ENCODE data around the gene ROR2. TPM values are rescaled to one million over a fixed set of nuclear protein-coding genes. Genes with fewer than 3 reads are reported as not detected.

ROR2 gene
- total and polyA plus RNA-seq, 2 experiments from 2014 or later = 8.1 to 18.8 TPM

GRCh38 chr9:91643481-91644077 lies 306.4 kb downstream of the ROR2 start:
- no peak for ATAC-seq

More at GRCh38 chr9:91643481-91644077, 306.4 kb downstream of the ROR2 start:
- Histone ChIP-seq H3K4me1 (ENCODE audit: insufficient read depth) (no peaks in the 10 kb centered on the region), H3K79me2 (replicated peaks; ENCODE audit: insufficient read depth) (no peaks in the 10 kb centered on the region), H4K20me1 (replicated peaks; ENCODE audit: insufficient read depth) (no peaks in the 10 kb centered on the region), H3F3A (replicated peaks; ENCODE audit: low read depth) (no peaks in the 10 kb centered on the region), H3K4me3 (no peak overlapping the region), H2AFZ (no peak overlapping the region), H3K27me3 (ENCODE audit: insufficient read depth) (no peaks in the 10 kb centered on the region), H3K4me2 (no peak overlapping the region), H3K9me2 (ENCODE audit: insufficient read depth) (no peaks in the 10 kb centered on the region; the same call in 1 of the 2 replicates), H3K27ac (ENCODE audit: low read depth) (no peak overlapping the region), H3K36me3 (ENCODE audit: insufficient read depth) (no peaks in the 10 kb centered on the region)
- no peak overlapping the region for H3K27ac Mint-ChIP-seq
- H3K27me3 Mint-ChIP-seq (ENCODE audit: insufficient read depth, low read depth, poor library complexity) = peaks cover 1% of the 10 kb centered on the region
- no peaks in the 10 kb centered on the region for H3K4me1 Mint-ChIP-seq
- no peaks in the 10 kb centered on the region for H3K36me3 Mint-ChIP-seq (ENCODE audit: low read depth)
- no peak overlapping the region for H3K4me3 Mint-ChIP-seq
- no peak for DNase-seq (ENCODE audit: low spot score)
- no peaks in the 10 kb centered on the region; the same call in 2 of the 3 replicates for H3K9me3 Mint-ChIP-seq
- TF ChIP-seq NANOG (IDR thresholded peaks at IDR 0.05; ENCODE audit: borderline replicate concordance) = no peak
- no peak for TF ChIP-seq EZH2 (IDR thresholded peaks at IDR 0.05; ENCODE audit: low read depth, unreplicated experiment)
- TF ChIP-seq CREB1 (CRISPR knock-in tag; IDR thresholded peaks at IDR 0.05; ENCODE audit: low read depth) = no peak
- TF ChIP-seq ZNF462 (CRISPR knock-in tag; IDR thresholded peaks at IDR 0.05) = no peak
- TF ChIP-seq ZNF114 (CRISPR knock-in tag; IDR thresholded peaks at IDR 0.05) = no peak
- no peak for TF ChIP-seq JUNB (IDR thresholded peaks at IDR 0.05; ENCODE audit: unreplicated experiment)
- no peak for TF ChIP-seq ETS1 (IDR thresholded peaks at IDR 0.05)
- TF ChIP-seq ZNF331 (CRISPR knock-in tag; IDR thresholded peaks at IDR 0.05; ENCODE audit: low read depth) = no peak
- no peak for TF ChIP-seq POLR2AphosphoS5 (IDR thresholded peaks at IDR 0.05; ENCODE audit: low read depth)
- TF ChIP-seq EZH2phosphoT487 (IDR thresholded peaks at IDR 0.05; ENCODE audit: unreplicated experiment) = no peak
- TF ChIP-seq STAT1 (IDR thresholded peaks at IDR 0.05; ENCODE audit: unreplicated experiment) = no peak
- TF ChIP-seq REST (IDR thresholded peaks at IDR 0.05; ENCODE audit: unreplicated experiment) = no peak
- no peak; a peak in 1 of 4 replicates for TF ChIP-seq CTCF (conservative IDR thresholded peaks at IDR 0.05; ENCODE audit: low read depth in 2 of 2)

Measured in GM23338 (cell line).